ENCODE measurements around the gene GALNT2. TPM values are rescaled to one million over a fixed set of nuclear protein-coding genes. Genes with fewer than 3 reads are reported as not detected.
A peak's percentile ranks its signal among the peaks of the same experiment; 100 is the strongest.

GALNT2 gene
- total and polyA plus RNA-seq, 7 donors: 43.7 to 88.7 (median 75.7) TPM

- 54 to 72% (median 55%) methylated on average over 15 of the region's 15 CpGs for WGBS, 3 donors
- TF ChIP-seq, protein P1, sequence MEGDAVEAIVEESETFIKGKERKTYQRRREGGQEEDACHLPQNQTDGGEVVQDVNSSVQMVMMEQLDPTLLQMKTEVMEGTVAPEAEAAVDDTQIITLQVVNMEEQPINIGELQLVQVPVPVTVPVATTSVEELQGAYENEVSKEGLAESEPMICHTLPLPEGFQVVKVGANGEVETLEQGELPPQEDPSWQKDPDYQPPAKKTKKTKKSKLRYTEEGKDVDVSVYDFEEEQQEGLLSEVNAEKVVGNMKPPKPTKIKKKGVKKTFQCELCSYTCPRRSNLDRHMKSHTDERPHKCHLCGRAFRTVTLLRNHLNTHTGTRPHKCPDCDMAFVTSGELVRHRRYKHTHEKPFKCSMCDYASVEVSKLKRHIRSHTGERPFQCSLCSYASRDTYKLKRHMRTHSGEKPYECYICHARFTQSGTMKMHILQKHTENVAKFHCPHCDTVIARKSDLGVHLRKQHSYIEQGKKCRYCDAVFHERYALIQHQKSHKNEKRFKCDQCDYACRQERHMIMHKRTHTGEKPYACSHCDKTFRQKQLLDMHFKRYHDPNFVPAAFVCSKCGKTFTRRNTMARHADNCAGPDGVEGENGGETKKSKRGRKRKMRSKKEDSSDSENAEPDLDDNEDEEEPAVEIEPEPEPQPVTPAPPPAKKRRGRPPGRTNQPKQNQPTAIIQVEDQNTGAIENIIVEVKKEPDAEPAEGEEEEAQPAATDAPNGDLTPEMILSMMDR (IDR thresholded peaks at IDR 0.05): no peak
- intact Hi-C loops (cut with DNase I): no loop called here
- Histone ChIP-seq H3K4me3 (no peak overlapping the region), H3K27ac (peak overlapping the region; percentile 13), H3K27me3 (ENCODE audit: insufficient read depth in 3 of 3, low read length in 2 of 3) (no peaks in the 10 kb centered on the region), H3K36me3 (ENCODE audit: insufficient read depth in 1 of 2, low read depth in 1 of 2) (peaks cover 0 to 63% of the 10 kb centered on the region in 2 donors), H3K4me1 (peaks cover 3% of the 10 kb centered on the region), H3K9me3 (no peaks in the 10 kb centered on the region)
- DNase-seq (no peak), ATAC-seq (peak in 1 of 4 donors; percentile 10)
Measured at GRCh38 chr1:230274254-230274653, 207.2 kb downstream of the GALNT2 start.

DNA sequence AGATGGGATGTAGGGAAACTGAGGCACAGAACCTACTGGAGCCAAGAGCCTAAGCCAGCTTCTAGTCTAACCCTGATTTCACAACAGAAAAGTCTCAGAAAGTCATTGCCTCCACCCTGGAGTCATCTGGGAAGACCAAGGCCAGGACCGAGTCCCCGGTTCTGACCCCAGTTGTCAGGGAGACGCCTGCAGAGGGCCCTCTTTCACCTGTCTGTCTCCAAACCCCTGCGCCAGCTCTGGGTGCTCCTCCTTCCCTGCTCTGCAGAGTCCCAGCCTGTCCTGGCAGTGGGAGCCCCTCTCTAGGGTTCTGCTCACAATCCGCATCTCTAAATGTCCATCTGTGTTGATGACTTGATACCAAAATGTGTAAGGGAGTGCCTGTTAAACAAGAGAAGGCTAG lies 209.4 kb downstream of the GALNT2 start:
- ATAC-seq: no peak
- H3K36me3 ChIP-seq (ENCODE audit: insufficient read depth in 1 of 2, low read depth in 1 of 2): peaks cover 0 to 76% of the 10 kb centered on the region in 2 donors
- 95 to 98% (median 97%) methylated on average over 5 of the region's 5 CpGs for WGBS, 3 donors
- no peak overlapping the region for H3K4me3 ChIP-seq
- TF ChIP-seq, protein P1 (IDR thresholded peaks at IDR 0.05): no peak
- H3K27me3 ChIP-seq (ENCODE audit: insufficient read depth in 3 of 3, low read length in 2 of 3): no peaks in the 10 kb centered on the region
- H3K9me3 ChIP-seq: no peaks in the 10 kb centered on the region
- no peaks in the 10 kb centered on the region for H3K4me1 ChIP-seq
- peak in 1 of 2 donors; percentile 35 for DNase-seq
- intact Hi-C loops (cut with DNase I): no loop called here
- H3K27ac ChIP-seq: no peak overlapping the region

DNA sequence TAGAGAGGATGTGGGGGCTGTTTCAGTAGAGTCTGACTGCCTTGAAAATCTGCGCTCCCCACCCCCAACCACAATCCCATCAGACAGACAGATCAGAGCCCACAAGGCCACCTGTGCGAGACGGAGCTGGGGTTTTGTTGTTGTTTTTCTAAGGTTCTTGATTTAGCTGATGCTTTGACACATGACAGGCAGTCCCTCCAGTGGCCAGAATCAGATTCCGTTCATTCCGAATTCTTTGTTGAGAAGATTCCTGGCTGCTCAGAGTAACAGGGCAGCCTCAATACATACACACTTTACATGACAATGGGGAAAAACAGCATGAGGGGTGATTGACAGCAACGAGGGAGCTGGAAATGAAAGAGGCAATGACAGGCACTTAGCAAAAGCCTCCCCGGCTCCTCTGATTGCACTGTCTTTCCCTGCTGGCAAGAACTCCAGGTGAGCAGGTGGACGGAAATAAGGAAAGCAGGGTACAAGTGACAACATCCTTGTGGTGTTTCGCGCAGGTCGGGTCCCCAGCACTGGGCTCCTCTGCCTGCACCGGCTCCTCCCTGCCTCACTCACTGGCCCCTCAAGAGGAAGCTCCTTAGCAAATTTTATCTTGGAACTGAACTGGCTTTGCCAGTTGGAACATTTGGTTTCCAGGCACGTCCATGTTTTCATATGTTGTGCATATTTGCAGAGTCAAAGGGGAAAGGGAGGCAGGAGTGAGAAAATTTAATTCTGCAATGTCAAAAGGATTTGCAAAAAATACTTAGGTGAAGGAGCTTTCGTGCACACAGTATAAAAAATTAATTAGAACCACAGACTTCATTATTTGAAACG lies 210.4 kb downstream of the GALNT2 start:
- TF ChIP-seq, protein P1 (IDR thresholded peaks at IDR 0.05): no peak
- DNase-seq: peak in 1 of 2 donors; percentile 15
- peaks cover 0 to 79% of the 10 kb centered on the region in 2 donors for H3K36me3 ChIP-seq (ENCODE audit: insufficient read depth in 1 of 2, low read depth in 1 of 2)
- H3K27ac ChIP-seq: no peak overlapping the region
- 60 to 68% (median 67%) methylated on average over 15 of the region's 15 CpGs for WGBS, 3 donors
- H3K27me3 ChIP-seq (ENCODE audit: insufficient read depth in 3 of 3, low read length in 2 of 3): no peaks in the 10 kb centered on the region
- ATAC-seq: no peak
- H3K9me3 ChIP-seq: no peaks in the 10 kb centered on the region
- no peak overlapping the region for H3K4me3 ChIP-seq
- intact Hi-C loops (cut with DNase I): no loop called here
- no peaks in the 10 kb centered on the region for H3K4me1 ChIP-seq

DNA sequence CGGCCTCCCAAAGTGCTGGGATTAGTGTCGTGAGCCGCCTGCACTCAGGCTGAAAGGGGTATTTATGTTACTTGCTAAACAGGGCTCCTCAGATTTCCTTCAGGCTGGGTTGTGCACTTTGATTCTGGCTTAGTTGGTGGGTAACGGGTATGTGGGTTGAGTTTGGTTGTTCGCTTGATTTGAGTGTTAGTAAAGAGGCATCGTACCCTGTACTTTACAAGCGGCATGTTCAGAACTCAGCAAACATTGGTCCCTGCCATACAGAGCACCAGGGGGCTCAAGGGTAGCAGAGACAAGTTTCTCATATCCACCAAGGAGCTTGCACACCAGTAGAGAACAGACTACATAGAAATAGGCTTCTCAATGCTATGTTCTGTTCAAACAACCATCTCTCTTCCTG lies 211.3 kb downstream of the GALNT2 start:
- 88 to 95% (median 89%) methylated on average over 7 of the region's 7 CpGs for WGBS, 3 donors
- H3K36me3 ChIP-seq (ENCODE audit: insufficient read depth in 1 of 2, low read depth in 1 of 2): peaks cover 0 to 79% of the 10 kb centered on the region in 2 donors
- no peak overlapping the region for H3K27ac ChIP-seq
- DNase-seq (no peak), ATAC-seq (no peak)
- no peaks in the 10 kb centered on the region for H3K9me3 ChIP-seq
- TF ChIP-seq, protein P1 (IDR thresholded peaks at IDR 0.05): no peak
- intact Hi-C loops (cut with DNase I): no loop called here
- no peak overlapping the region for H3K4me3 ChIP-seq
- H3K27me3 ChIP-seq (ENCODE audit: insufficient read depth in 3 of 3, low read length in 2 of 3): no peaks in the 10 kb centered on the region
- H3K4me1 ChIP-seq: no peaks in the 10 kb centered on the region

Data from psoas muscle (tissue), 8 donors.